KOPT-K1 (cell line): ENCODE results near the gene PTPRC.
"Not testable (repeated sequence)": the region's sequence is repeated elsewhere in the genome, so short reads cannot be mapped to it uniquely, and the experiment has no call there.

Experiments
- H3K27ac ChIP-seq: fragments of 200-600 bp; sonication (generic); 2 replicates; pipeline ENCODE4 v1.5.1; 2016; ENCODE audit warnings: antibody characterized with exemption, mild to moderate bottlenecking, low read depth, low read length; ENCODE audit not compliant: poor library complexity, severe bottlenecking
- H3K36me3 ChIP-seq: fragments of 200-600 bp; sonication (generic); 2 replicates; pipeline ENCODE4 v1.5.1; 2017; ENCODE audit warnings: antibody characterized with exemption, mild to moderate bottlenecking, low read length, moderate library complexity; ENCODE audit not compliant: insufficient read depth
- H3K9me3 ChIP-seq: fragments of 200-600 bp; sonication (generic); 2 replicates; pipeline ENCODE4 v1.5.1; 2017; ENCODE audit warnings: antibody characterized with exemption, low read length, mild to moderate bottlenecking; ENCODE audit not compliant: insufficient read depth, poor library complexity, severe bottlenecking

Gene PTPRC, protein sequence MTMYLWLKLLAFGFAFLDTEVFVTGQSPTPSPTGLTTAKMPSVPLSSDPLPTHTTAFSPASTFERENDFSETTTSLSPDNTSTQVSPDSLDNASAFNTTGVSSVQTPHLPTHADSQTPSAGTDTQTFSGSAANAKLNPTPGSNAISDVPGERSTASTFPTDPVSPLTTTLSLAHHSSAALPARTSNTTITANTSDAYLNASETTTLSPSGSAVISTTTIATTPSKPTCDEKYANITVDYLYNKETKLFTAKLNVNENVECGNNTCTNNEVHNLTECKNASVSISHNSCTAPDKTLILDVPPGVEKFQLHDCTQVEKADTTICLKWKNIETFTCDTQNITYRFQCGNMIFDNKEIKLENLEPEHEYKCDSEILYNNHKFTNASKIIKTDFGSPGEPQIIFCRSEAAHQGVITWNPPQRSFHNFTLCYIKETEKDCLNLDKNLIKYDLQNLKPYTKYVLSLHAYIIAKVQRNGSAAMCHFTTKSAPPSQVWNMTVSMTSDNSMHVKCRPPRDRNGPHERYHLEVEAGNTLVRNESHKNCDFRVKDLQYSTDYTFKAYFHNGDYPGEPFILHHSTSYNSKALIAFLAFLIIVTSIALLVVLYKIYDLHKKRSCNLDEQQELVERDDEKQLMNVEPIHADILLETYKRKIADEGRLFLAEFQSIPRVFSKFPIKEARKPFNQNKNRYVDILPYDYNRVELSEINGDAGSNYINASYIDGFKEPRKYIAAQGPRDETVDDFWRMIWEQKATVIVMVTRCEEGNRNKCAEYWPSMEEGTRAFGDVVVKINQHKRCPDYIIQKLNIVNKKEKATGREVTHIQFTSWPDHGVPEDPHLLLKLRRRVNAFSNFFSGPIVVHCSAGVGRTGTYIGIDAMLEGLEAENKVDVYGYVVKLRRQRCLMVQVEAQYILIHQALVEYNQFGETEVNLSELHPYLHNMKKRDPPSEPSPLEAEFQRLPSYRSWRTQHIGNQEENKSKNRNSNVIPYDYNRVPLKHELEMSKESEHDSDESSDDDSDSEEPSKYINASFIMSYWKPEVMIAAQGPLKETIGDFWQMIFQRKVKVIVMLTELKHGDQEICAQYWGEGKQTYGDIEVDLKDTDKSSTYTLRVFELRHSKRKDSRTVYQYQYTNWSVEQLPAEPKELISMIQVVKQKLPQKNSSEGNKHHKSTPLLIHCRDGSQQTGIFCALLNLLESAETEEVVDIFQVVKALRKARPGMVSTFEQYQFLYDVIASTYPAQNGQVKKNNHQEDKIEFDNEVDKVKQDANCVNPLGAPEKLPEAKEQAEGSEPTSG (N-terminal part only)

DNA sequence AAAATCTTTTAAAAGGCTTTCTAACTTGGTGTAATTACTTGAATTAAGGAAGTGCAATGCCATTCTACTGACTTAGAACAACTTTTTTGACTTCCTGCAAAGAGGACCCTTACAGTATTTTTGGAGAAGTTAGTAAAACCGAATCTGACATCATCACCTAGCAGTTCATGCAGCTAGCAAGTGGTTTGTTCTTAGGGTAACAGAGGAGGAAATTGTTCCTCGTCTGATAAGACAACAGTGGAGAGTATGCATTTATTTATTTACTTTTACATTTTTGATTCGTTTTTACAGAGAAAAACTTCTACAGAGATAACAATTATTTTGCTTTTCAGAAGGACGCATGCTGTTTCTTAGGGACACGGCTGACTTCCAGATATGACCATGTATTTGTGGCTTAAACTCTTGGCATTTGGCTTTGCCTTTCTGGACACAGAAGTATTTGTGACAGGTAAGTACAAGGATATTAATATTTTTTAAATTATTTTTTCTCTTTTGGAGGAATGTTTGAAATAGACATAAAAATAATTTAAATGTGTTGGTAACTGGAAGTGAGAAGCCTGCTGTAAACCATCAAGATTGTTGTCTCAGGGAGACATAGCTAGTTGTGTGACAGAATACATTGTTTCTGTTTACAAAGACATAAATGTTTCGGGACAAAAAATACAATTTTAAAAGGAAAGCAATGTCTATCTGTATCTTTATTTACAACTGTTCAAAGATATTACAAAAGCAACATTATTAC, at the start of gene PTPRC:
PTPRC (plus strand) TSS at position 147 of the 742 bp plus-strand sequence; CDS start at position 376, 229 bp downstream.
- Histone ChIP-seq H3K9me3 (no peaks in the 10 kb centered on the region), H3K27ac (peak within 1 kb of the TSS; percentile 89), H3K36me3 (peaks cover 9% of the 10 kb centered on the region; the same call in 1 of the 2 replicates)

GRCh38 chr1:198590454-198590853, 48.4 kb upstream of the PTPRC start:
- H3K27ac ChIP-seq, result no peak overlapping the region
- H3K36me3 ChIP-seq, result no peaks in the 10 kb centered on the region
- peaks cover 32% of the 10 kb centered on the region for H3K9me3 ChIP-seq

DNA sequence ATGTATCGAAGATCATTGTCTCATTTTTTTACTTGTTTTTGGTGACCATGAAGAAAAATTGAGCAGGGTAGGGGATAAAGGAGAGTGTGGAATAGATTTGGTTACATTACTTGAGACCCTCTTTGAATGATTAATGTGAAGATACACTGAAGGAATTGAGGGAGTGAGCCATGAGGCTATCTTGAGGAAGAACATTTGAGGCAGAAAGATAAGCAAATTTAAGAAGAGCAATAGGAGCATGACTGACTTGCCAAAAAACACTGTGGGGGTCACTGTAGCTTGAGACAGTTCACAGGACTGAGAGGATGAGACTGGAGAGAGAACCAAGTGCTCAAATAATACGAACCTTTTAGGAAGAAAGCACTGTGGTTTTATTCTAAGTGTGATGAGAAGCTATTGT, 43.1 kb upstream of the PTPRC start:
- Histone ChIP-seq H3K27ac (no peak overlapping the region), H3K36me3 (no peaks in the 10 kb centered on the region), H3K9me3 (peaks cover 19% of the 10 kb centered on the region)

- H3K9me3 ChIP-seq, result peaks cover 22% of the 10 kb centered on the region
- H3K36me3 ChIP-seq, result no peaks in the 10 kb centered on the region
- H3K27ac ChIP-seq, result no peak overlapping the region
These were observed 41.0 kb upstream of the PTPRC start for GRCh38 chr1:198597690-198598430.

GRCh38 chr1:198598796-198599321, 40.0 kb upstream of the PTPRC start:
- H3K36me3 ChIP-seq, result no peaks in the 10 kb centered on the region
- peaks cover 22% of the 10 kb centered on the region for H3K9me3 ChIP-seq
- H3K27ac ChIP-seq, result peak overlapping the region; percentile 2

GRCh38 chr1:198599749-198600148, 39.1 kb upstream of the PTPRC start:
- Histone ChIP-seq H3K36me3 (no peaks in the 10 kb centered on the region), H3K27ac (no peak overlapping the region), H3K9me3 (peaks cover 16% of the 10 kb centered on the region)

DNA sequence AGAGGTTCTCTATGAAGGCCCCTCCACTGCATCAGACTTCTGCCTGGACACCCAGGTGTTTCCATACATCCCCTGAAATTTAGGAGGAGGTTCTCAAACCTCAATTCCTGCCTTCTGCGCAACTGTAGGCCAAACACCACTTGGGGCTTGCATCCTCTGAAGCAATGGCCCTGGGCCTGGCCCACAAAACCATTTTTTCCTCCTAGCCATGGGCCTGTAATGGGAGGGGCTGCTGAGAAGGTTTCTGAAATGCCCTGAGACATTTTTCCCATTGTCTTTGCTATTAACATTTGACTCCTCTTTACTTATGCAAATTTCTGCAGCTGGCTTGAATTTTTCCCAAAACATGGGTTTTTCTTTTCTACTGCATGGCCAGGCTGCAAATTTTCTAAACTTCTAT, 37.9 kb upstream of the PTPRC start:
- Histone ChIP-seq H3K27ac (no peak overlapping the region), H3K36me3 (no peaks in the 10 kb centered on the region), H3K9me3 (peaks cover 16% of the 10 kb centered on the region)

GRCh38 chr1:198601310-198601709, 37.5 kb upstream of the PTPRC start:
- H3K27ac ChIP-seq, H3K36me3 ChIP-seq: not testable (repeated sequence)
- H3K9me3 ChIP-seq, result peaks cover 16% of the 10 kb centered on the region

DNA sequence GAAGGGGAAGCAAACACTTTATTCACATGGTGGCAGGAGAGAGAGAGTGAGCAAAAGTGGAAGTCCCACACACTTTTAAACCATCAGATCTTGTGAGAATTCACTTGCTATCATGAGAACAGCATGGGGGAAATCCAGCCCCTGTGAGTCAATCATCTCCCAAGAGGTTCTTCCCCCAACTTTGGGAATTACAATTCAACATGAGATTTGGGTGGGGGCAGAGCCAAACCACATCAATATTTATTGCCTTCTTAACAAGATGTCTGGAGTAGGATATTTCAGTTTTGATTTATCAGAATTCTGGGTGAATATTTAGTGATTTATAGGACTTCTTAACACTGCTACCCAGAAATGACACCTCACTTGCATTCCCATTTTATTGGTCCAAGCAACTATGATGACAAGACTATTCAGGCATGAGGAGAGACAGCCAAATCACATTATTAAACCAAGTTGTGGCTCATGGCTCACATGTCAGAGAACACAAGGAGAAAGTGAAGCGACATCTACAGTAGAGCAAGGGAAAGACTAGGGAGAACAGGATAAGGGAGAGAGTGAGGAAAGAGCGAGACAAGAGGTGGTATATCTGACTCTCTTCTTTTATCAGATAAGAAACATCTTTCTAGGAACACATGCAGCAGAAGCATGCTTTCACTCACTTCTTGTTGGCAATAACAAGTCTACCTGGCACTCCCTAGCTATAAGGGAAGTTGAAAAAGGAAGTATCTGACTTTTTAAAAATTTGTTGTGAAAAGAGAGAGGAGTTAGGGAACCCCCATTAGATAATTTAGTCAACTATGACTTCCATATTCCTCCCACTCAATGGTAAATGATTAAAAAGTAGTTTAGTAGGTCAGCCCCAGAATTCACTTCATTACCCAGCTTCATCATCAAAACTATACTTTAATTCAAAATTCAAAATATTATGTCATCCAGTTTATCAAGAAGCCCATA, 36.6 kb upstream of the PTPRC start:
- Histone ChIP-seq H3K36me3 (no peaks in the 10 kb centered on the region), H3K27ac (no peak overlapping the region), H3K9me3 (peaks cover 16% of the 10 kb centered on the region)

- Histone ChIP-seq H3K9me3 (peaks cover 11% of the 10 kb centered on the region), H3K27ac (no peak overlapping the region)
These were observed 33.9 kb upstream of the PTPRC start for GRCh38 chr1:198604975-198605374.

GRCh38 chr1:198605406-198605805, 33.4 kb upstream of the PTPRC start:
- H3K27ac ChIP-seq, result peak overlapping the region; percentile 29
- H3K9me3 ChIP-seq, result peaks cover 7% of the 10 kb centered on the region
- no peaks in the 10 kb centered on the region for H3K36me3 ChIP-seq

More at GRCh38 chr1:198604975-198605374, 33.9 kb upstream of the PTPRC start:
- no peaks in the 10 kb centered on the region for H3K36me3 ChIP-seq

GRCh38 chr1:198606020-198606438, 32.8 kb upstream of the PTPRC start:
- Histone ChIP-seq H3K27ac (peak overlapping the region; percentile 29), H3K9me3 (peaks cover under 1% of the 10 kb centered on the region), H3K36me3 (no peaks in the 10 kb centered on the region)
